Astrocyte (in vitro differentiated cells and primary cell): ENCODE data around the gene LRIT2.
A peak's percentile ranks its signal among the peaks of the same experiment; 100 is the strongest.

Source experiments
- EZH2 ChIP-seq: IDR thresholded peaks from 2 replicates; pipeline ENCODE4 v1.6.1; 2012; ENCODE audit warnings: mild to moderate bottlenecking, low read length, inconsistent platforms; ENCODE audit not compliant: insufficient read depth
- TF ChIP-seq, protein P1 (sequence below): IDR thresholded peaks from 2 replicates; pipeline ENCODE4 v1.5.1; 2011; ENCODE audit warnings: low read depth, mild to moderate bottlenecking, inconsistent platforms, low read length, moderate library complexity; ENCODE audit not compliant: insufficient read depth

DNA sequence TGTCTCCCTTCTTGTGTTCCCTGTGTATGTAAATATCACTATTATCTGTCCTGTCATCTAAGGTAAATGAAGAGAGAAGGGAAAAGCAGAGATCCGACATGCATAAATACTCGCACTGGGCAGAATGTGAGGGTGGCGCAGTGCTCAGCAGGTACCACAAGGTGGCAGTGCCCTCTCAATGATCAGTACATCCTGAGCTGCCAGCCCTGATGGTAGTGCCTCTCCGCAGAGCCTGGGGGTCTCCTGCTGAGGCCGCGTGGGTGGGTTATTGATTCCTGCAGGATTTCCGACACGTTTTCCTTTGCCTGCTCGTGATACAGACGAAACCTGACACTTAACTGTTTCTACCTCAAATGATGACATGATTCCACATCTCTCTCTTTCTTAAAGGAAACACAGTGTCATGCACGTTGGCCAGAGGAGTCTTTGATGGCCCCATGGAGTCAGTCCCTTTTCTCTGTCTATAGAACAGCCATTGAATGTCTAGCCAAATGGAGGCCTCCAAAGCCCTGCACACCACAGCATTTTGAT, 39.3 kb upstream of the LRIT2 start:
- TF ChIP-seq, protein P1, sequence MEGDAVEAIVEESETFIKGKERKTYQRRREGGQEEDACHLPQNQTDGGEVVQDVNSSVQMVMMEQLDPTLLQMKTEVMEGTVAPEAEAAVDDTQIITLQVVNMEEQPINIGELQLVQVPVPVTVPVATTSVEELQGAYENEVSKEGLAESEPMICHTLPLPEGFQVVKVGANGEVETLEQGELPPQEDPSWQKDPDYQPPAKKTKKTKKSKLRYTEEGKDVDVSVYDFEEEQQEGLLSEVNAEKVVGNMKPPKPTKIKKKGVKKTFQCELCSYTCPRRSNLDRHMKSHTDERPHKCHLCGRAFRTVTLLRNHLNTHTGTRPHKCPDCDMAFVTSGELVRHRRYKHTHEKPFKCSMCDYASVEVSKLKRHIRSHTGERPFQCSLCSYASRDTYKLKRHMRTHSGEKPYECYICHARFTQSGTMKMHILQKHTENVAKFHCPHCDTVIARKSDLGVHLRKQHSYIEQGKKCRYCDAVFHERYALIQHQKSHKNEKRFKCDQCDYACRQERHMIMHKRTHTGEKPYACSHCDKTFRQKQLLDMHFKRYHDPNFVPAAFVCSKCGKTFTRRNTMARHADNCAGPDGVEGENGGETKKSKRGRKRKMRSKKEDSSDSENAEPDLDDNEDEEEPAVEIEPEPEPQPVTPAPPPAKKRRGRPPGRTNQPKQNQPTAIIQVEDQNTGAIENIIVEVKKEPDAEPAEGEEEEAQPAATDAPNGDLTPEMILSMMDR, result peak; percentile 99
- TF ChIP-seq EZH2, result no peak
